Activated gamma-delta T cell (primary cell): ENCODE data around the gene AQP1.

Source experiments
- DNase-seq: peaks from one replicate; lab custom pipeline; 2025; lab: John Stamatoyannopoulos, UW

Gene AQP1

DNA sequence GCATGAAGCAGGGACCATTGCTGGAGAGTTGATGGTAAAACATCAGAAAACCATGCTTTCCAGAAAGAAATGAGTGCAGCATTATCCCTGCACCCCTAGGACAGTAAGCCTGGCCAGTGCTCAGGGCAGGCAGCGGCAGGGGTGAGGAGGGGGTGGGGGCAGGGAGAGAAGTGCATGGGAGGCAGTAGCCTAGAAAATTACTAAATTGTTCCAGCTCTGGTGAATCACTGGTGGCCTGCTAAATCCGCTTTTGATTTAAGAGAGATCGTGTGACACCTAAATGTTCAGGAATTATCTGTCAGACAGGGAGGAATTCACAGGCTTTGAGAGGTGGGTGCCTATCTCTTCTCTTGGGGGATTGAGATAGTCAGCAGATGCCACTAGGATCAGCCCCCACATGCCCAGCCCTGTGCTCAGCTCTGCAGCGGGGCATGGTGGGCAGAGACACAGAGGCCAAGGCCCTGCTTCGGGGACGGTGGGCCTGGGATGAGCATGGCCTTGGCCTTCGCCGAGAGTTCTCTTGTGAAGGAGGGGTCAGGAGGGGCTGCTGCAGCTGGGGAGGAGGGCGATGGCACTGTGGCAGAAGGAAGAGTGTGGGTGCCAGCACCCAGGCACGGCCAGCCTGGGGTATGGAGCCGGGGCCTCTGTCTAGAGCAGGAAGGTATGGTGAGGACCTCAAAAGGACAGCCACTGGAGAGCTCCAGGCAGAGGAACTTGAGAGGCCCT is 5.0 kb upstream of the AQP1 start:
- no peak for DNase-seq

DNA sequence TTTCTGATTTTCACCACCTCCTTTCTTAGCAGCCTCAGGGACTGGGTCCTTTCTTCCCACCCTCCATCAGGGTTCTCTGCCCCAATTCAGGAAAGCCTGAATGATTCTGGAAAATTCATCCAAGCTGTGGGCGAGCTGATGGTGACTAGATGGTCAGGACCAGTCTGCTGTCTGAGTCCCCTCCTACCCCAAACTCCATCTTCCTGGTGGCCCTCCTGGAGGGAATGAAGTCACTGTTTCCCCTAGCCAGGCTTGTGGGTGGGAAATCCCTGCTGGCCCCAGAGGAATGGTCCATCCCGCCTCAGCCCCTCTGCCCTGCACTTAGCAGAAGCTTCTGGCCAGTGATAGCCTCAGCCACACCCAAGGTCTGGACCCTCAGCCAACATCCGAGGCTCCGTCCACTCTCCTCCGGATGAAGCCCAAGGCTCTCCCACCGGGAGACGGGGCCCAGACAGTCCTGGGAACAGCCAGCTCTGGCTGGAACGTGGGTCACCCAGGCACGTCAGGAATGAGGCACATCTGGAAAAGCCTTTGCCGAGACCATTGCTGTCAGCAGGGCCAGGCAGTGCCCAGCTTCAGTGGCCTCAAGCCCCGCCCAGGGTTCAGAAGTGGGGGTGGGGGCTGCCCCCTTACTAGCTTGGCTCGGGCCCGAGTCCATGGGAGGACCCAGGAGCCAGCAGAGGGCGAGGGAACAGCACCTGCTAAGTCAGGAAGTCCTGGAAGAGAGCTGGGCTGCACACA is 4.0 kb upstream of the AQP1 start:
- DNase-seq, result no peak

DNA sequence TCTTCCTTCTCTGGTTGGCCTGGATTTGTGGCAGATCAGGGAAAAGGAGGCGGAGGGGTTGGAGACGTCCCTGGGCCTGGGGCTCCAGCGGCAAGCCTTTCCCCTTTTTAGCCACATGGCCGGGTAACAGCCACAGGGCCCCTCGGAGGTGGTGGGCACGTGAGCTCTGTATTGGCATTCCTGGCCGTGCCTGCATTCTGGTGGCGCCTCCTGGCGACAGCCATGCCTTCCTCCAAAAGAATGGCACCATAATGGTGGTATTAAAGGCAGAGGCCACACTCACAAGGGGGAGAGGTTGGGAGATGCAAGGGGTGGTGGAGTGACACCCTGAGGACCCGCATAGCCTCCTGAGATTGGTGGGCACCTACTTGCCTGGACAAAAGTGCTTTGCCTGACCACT is 3.0 kb upstream of the AQP1 start:
- no peak for DNase-seq

DNA sequence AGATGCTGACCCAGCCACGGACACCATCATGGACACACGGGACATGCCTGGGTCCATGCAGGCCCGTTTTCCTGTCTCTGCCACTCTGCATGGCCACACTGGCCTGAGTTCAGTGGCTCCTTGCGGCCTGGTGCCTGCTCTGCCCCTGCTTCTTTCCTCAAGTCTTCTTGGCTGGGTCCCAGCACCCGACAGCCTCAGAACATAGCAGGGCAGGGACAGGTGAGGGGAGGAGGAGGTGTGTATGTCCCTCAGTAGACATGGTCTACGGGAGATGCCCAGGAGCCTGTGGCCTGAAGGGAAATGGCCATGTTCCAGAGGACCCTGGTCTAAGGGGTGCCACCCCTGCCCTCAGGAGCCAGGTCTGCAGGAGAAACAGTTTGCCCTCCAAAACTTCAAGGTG is 2.2 kb upstream of the AQP1 start:
- no peak for DNase-seq

DNA sequence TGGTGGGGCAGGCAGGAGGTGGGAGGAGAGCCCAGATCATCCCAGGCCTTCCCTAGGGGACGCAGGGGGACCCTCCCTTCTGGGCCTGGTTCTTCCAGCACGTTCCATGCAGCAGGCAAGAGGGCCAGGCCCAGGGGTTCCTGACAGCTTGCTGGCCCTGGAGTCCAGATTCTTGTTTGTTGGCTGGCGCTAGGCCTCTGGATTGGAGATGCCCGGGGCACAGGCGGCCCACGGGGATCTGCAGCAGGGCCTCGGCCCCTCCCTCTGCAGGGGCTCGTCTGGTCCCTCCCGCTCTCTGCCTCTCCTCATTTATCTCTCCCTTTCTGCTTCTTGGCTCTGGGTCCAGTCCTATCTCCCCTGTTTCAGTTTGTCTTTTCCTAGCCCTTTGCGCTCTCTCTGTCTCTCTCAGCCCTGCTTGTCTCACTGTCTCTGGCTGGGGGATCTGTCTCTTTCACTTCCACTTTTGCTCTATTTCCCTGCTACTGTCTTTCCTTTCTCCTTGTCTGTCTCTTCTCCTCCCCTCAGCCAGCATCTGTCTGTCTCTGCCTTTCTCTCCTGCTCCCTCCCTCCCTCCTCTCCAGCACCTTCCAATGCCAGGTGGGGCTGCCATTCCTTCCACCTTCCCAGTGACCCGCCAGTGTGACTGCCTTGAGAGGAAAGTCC is 1.1 kb upstream of the AQP1 start:
- DNase-seq, result no peak

DNA sequence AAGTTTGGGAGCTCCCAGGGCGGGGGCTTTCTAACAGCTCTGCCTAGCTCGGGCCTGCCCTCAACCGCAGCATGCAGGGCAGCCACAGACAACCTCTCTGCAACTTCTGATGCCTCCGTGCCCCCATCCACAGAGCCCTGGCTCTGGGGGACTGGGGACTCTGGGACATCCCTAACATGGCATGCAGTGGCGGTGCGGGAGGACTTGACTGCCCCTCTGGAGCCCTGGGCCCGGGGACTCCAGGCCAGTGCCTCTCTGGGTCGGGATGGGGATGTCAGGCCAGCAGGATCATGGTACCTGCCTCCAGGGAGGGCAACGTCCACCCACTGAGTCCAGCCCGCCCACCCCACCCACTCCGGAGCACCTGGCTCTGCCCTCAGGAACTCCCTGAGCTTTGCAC is 520 bp upstream of the AQP1 start:
- DNase-seq, result no peak

DNA sequence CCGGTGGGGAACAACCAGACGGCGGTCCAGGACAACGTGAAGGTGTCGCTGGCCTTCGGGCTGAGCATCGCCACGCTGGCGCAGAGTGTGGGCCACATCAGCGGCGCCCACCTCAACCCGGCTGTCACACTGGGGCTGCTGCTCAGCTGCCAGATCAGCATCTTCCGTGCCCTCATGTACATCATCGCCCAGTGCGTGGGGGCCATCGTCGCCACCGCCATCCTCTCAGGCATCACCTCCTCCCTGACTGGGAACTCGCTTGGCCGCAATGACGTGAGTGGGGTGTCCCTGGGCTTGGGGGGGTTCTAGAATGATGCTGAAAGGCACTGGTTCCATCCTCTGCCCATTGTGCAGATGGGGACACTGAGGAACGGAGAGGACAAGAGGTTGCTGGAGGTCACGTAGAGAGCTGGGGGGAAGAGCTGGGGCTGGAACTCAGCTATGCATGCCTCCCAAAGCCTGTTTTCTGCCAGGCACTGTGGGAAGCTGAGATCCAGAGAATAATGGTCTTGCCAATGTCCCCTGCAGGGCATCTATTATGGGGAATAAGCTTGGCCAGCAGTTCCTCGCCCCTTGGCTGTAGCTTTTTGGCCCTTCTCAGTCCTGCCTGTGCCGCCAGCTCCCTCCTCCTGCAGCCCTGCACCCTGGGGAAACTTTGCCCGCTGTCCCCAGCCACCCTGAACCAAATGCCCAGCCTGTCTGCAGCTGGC is 523 bp downstream of the AQP1 start:
- DNase-seq, result no peak

DNA sequence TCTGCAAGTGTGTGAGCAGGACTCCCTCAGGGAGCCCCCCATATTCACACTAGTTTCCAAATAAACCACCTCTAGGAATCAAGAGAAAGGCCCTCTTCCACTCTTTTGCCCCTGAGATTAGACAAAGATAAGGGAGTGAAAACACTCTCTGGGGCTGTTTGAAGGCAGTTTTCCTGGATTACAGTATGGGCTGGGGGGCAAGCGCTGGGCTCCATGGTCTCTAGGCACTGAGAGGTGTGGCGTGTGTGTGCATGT is 1.0 kb downstream of the AQP1 start:
- no peak for DNase-seq

DNA sequence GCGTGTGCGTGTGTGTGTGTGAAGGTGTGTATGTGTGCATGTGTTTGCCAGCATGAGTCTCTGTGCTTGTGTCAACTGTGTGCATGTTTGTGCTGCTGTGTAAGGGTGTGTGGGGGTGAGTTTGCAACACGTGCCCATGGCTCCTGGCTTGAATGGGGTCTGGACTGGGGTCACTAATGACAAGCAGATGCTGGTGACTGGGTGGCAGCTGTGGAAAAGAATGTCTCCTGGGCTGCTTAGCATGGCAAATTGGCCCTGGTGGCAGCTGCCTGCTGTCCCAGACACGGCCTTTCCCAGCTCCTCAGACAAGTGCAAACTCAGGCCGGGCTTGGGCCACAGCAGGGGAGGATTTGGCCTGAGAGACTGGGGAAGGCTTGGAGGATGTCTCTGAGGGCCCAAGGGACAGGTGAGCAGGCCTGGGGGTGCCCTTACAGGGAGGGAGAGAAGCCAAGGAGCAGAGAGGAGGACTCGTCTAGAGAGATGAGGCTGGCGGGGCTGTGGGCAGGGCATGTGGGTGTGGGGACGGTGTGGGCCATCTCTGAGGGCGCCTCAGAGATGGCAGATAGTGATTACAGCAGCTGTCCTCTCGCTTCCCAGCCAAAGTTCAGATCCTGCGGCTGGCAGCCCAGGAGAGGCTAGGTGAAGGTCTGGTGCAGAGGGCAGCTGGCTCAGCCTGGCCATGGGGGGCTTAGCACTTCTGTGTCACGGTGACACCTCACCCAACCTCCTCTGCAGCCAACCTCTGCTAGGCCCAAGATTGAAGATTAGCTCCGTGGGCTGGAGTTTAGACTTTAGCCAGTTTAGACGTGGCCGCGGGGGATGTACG is 1.5 kb downstream of the AQP1 start:
- no peak for DNase-seq

DNA sequence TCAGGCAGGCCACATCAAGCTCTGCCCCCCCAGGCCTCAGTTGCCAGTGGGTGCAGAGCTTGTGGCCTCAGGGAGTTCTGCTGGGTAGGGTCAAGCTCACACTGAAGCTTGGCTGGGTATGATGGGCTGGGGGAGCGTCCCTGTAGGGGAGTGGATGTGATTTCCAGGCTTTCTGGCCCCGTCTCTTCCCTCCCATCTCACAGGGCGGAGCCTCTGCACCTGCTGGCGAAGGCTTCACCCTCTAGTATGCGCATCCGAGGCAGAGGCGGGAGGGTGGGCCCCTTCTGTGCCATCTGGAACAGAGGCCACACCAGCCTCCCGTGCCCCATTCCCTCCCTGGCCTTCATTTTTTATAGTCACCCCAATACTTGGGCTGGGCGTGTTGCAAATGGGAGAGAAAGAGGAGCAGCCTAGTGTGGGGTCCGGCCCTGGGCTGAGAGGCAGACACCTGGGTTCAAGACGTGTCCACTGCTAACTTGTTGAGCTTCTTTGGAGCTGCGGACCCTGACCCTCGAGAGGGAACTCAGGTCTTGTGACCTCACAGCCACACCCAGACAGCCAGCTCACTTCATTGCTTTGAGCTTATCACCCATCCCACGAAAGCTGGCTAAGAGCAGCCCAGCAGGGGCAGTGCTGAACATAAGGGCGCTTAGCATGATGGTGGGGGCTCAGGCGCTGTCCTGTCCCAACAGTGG is 2.3 kb downstream of the AQP1 start:
- no peak for DNase-seq

DNA sequence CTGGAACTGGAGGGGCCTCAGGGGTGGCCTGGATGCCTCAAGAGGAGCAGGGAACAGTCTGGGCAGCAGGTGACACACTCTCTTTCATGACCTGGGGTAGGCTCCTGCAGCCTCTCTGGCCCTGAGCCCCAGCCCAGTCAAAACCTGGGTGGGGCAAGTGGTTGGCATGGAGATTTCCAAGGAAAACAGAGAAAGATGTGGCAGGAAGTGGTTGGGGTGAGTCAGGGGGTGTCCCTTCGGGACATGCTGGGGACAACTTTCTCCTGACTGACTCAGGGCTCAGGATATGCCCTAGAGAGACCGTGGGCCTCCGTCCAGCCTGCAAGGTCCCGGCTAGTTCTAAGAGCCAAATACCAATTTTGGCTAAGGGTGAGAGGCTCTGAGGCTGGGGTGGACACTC is 2.9 kb downstream of the AQP1 start:
- no peak for DNase-seq

DNA sequence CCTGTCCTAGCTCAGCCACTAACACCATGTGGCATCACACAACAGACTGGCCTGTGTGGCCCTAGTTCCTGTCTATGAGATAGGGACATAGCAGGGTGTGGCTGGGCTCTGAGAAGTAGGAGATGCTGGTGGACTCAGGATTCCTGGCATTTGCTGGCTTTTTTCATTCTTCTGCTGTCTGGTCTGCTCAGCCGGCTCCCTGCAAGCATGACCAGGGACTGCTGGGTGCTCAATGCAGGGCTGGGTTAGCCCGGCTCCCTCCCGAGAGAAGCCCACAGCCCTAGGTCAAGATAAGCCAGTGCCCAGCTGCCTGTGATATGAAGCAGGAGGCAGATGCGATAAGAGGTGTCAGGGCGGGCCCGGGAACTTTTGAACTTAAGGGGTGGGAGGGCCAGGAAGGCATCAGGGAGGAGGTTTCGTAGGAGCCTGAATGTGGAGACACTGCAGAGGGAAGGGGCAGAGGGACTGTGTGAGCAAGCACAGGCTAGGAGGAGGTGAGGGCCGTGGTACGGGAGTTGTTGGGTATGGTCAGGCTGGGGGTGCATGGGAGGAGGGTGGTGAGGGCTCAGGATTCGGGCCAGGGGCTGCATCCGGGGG is 3.5 kb downstream of the AQP1 start:
- no peak for DNase-seq

DNA sequence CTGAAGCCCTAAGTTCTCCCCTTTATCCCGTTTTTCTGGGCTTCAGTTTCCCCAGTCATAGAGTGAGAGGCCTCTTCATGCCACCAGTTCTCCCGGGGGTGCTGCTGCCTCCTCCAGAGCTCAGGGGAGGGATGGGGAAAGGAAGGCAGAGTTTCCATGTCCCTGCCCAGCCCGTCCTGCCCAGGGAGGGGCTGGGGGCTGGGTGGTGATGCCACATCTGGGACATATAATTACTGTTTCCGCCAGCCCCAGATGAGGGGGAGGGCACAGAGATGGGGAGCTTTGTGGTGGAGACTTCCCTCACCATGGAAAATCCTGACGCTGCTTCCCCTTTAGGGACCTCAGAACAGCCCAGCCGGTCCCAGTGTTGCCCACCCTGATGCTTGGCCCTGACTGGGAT is 4.1 kb downstream of the AQP1 start:
- DNase-seq, result no peak

DNA sequence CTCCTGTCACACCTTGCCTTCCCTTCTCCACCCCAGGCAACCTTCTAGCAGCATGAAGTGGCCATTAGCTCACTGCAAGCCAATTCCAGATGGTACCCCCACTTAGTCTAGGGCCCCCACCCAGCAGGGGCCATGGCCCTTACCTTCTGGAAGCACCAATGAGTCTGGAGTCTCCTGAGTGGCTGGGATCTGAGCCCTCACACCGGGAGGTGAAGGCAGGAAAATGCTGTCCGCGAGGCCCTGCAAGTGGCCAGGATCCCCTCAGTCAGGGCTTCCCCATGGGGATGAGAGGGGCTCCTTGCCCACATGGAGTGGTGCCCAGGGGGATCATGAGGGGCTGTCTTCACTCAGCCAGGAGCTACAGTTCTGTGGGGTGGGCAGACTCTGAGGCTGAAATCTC is 4.6 kb downstream of the AQP1 start:
- no peak for DNase-seq

DNA sequence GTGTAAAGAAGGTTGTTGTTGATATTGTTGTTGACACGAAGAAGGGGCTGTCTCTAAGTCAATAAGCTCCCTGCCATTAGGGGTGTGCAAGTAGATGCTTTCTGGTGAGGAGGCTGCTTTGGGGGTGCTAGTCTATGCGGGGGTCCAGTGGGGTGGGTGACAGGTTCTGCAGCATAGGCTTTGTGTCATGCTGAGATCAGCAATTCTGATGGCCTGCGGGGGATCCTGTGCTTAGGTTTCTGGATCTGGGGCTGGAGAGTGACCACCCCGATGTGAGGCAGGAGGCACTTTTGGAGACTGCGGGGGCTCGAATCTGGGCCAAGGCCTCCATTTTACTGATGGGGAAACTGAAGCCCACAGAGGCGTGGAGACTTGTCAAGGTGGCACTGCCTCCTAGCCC is 5.1 kb downstream of the AQP1 start:
- no peak for DNase-seq

DNA sequence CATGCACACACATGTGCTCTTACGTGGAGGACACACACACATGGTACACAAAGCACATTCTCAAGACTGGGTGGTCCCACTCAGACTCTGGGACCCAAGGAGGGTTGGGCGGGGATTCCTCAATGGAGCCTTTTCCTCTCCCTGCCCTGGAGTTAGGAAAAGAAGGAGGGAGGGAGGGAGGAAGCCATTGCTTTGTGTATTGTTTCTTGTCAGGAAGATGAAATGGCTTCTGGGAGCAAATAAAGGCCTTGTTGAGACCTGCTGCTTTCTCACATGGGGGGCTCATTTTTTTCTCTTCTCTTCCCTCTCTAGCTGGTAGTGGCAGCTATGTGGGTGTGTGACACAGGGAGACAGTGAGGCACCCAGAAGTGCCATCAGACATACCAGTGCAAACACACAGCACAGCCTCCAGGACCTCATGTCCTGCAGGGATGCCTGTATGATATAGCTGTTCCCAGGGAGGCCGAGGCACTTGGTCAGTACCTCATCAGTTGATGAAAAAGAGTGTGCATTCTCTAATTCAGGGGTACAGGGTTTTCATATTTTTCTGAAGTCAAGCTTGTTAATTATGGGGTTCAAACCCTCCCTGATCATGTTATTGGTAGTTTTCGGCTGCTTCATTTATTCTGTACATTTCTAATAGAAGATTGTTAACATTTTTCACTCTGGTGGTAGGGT is 5.7 kb downstream of the AQP1 start:
- DNase-seq, result no peak

DNA sequence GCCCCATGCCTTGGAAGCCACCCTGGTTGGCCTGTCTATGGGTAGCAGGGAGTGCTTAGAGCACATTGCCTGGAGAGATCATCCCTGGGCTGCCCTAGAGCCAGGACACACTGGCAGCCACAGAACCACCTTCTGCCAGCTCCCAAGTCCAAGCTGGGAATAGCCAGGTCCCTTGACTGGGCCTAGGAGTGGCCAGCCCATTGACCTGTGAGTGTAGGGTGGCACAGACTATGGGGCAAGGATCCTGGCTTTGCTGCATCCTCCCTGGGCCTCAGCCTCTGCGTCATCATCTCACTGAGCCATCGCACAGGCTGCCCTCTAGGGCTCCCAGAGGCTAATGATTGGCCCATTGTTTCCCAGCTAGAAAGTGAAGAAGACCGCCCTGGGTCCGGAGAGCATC is 7.0 kb downstream of the AQP1 start:
- no peak for DNase-seq

DNA sequence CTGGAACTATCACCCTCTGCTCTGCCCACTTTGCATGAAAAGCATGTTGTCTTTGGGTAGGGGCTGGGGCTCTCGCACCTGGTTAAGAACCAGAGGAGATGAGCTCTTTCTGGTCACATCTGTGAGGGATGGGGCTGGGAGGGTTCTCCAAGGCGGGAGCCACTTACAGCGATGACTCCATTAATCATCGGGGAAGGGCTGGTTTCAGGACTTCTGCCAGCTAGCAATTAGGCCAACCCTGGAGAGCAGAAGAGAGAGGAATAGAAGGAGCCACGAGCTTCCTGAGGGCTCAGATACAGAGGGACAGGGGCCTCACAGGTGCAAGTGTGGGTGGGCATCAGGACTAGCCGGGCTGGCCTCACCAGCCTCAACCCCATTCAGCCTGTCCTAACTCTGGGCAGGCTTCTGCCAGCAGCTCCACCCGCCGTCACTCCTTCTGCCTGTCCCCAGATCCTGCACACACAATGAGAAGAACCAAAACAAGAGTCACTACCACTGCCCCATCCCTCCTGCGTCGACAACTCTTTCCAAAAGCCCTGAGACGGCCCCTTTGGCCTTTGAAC is 8.4 kb downstream of the AQP1 start:
- DNase-seq, result no peak

DNA sequence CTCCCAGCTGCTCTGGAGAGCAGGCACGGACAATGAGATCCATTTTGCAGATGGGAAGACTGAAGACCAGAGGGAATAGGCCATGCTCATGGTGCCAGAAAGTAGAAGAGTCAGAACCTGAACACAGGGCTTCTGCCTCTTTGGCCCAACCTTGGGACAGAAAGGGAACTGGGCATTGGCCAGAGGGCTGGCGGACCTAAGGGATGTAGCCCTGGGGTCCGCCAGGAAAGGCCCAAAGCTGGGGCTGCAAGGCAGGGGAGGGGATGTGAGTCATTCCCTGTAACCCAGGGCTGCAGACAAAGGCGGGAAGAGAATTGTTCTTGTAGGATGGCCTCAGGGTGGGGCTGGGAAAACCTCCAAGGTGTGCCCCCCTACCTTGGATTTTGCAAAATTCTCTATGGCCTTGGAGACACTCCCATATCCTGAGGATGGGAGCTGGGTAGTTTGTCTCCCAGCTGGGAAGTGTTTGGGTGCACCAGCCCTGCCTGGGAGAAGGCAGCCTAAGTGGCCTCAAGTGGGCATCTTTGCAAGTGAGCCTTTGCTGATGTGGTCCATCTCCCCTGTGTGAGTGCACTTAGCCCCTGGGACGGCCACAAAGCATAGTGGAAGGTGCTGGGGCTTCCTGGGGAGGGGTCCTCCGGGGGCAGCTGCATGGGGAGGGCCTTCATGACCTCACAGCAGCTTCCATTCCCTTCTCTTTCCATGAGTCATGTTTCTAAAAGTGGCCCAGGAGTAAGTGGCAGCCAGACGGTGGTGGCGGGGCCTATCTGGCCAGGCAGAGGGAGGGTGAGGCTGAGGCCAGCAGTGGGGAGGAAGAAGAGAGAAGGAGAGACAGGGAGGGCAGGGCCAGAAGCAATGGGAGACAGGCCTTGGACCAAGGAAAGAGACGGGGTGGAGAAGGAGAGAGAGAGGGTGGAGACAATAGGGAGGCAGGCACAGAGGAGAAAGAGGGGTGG is 9.2 kb downstream of the AQP1 start:
- no peak for DNase-seq
